ENCODE data around the gene SLC6A17.

DNA sequence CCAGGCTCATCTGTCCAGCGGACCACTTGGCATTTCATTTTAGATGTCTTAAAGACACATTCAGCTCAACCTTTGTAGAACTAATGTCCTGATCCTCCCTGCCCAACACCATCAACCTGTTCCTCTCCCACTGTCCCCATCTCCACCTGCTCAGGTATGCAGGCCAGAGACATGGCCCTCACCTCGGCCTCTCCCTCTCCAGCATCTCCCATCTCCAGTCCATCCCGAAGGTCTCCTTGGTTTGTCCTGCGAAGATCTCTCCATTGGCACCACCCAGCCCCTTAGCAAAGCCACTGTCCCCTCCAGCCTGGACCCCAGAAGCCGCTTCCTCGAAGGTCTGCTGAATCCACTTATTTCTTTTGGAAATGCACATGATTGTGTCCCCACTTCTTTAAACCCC is 38.9 kb downstream of the SLC6A17 start:
- TF ChIP-seq CTCF (conservative IDR thresholded peaks at IDR 0.05; ENCODE audit: low read length) (no peak), EZH2phosphoT487 (IDR thresholded peaks at IDR 0.05; ENCODE audit: borderline replicate concordance) (no peak)
